Astrocyte (in vitro differentiated cells and primary cell): ENCODE data around the gene C6orf62. TPM values are rescaled to one million over a fixed set of nuclear protein-coding genes. Genes with fewer than 3 reads are reported as not detected.

Experiments used
- DNase-seq: peaks from one replicate; pipeline ENCODE4 v3.0.0-alpha.2; 2010; ENCODE audit warnings: low read depth
- FAIRE-seq: peaks from 2 replicates; lab custom pipeline; 2011; peaks lifted over from hg19 to GRCh38; lab: Jason Lieb, UNC
- H2AFZ ChIP-seq: 2 replicates; pipeline ENCODE4 v1.6.0; 2012; ENCODE audit warnings: low read depth, low read length, inconsistent platforms
- H3K27ac ChIP-seq: 2 replicates; pipeline ENCODE4 v1.5.1; 2011; ENCODE audit warnings: low read depth, low read length, inconsistent platforms
- H3K27me3 ChIP-seq: 2 replicates; pipeline ENCODE4 v1.6.0; 2011; ENCODE audit warnings: low read length, inconsistent platforms; ENCODE audit not compliant: insufficient read depth
- H3K36me3 ChIP-seq: 2 replicates; pipeline ENCODE4 v1.5.1; 2011; ENCODE audit warnings: low read length, inconsistent platforms; ENCODE audit not compliant: insufficient read depth
- H3K4me1 ChIP-seq: 2 replicates; pipeline ENCODE4 v1.5.1; 2011; ENCODE audit warnings: low read length, inconsistent platforms; ENCODE audit not compliant: insufficient read depth
- H3K4me2 ChIP-seq: 2 replicates; pipeline ENCODE4 v1.6.0; 2012; ENCODE audit warnings: low read length, inconsistent platforms
- H3K4me3 ChIP-seq: 2 replicates; pipeline ENCODE4 v1.5.1; 2011; ENCODE audit warnings: low read depth, mild to moderate bottlenecking, low read length, inconsistent platforms; ENCODE audit not compliant: insufficient read depth
- H3K79me2 ChIP-seq: 2 replicates; pipeline ENCODE4 v1.6.0; 2012; ENCODE audit warnings: mild to moderate bottlenecking, low read length, inconsistent platforms; ENCODE audit not compliant: insufficient read depth
- H3K9ac ChIP-seq: 2 replicates; pipeline ENCODE4 v1.6.0; 2012; ENCODE audit warnings: mild to moderate bottlenecking, low read length, inconsistent platforms
- H3K9me3 ChIP-seq: 2 replicates; pipeline ENCODE4 v1.5.1; 2012; ENCODE audit warnings: low read depth, mild to moderate bottlenecking, low read length, inconsistent platforms; ENCODE audit not compliant: insufficient read depth
- H4K20me1 ChIP-seq: 2 replicates; pipeline ENCODE4 v1.6.0; 2012; ENCODE audit warnings: low read length, inconsistent platforms; ENCODE audit not compliant: insufficient read depth
- H3K27ac Mint-ChIP-seq: one replicate; pipeline ENCODE4 v1.8.0; 2021; ENCODE audit warnings: mild to moderate bottlenecking, mixed read lengths; ENCODE audit not compliant: unreplicated experiment
- H3K27me3 Mint-ChIP-seq: one replicate; pipeline ENCODE4 v1.8.0; 2021; ENCODE audit warnings: low read depth, mixed read lengths; ENCODE audit not compliant: unreplicated experiment
- H3K36me3 Mint-ChIP-seq: one replicate; pipeline ENCODE4 v1.8.0; 2021; ENCODE audit warnings: low read depth, mixed read lengths; ENCODE audit not compliant: unreplicated experiment
- H3K4me1 Mint-ChIP-seq: one replicate; pipeline ENCODE4 v1.8.0; 2021; ENCODE audit warnings: low read depth, mixed read lengths; ENCODE audit not compliant: unreplicated experiment
- H3K4me3 Mint-ChIP-seq: one replicate; pipeline ENCODE4 v1.8.0; 2021; ENCODE audit warnings: mild to moderate bottlenecking, moderate library complexity, mixed read lengths; ENCODE audit not compliant: unreplicated experiment
- H3K9me3 Mint-ChIP-seq: one replicate; pipeline ENCODE4 v1.8.0; 2021; ENCODE audit warnings: mild to moderate bottlenecking, mixed read lengths; ENCODE audit not compliant: unreplicated experiment
- CTCF ChIP-seq: IDR thresholded peaks from 2 replicates; pipeline ENCODE4 v1.5.1; 2011; ENCODE audit warnings: low read depth, mild to moderate bottlenecking, inconsistent platforms, low read length, moderate library complexity; ENCODE audit not compliant: insufficient read depth
- EZH2 ChIP-seq: IDR thresholded peaks from 2 replicates; pipeline ENCODE4 v1.6.1; 2012; ENCODE audit warnings: mild to moderate bottlenecking, low read length, inconsistent platforms; ENCODE audit not compliant: insufficient read depth
- total RNA-seq: library from RNA; stranded (reverse); gene quantifications from 2 replicates; pipeline ENCODE4 v1.2.1, GENCODE V29; 2021

The C6orf62 gene
- total RNA-seq, 1 donor from 2014 or later = 162 TPM

DNA sequence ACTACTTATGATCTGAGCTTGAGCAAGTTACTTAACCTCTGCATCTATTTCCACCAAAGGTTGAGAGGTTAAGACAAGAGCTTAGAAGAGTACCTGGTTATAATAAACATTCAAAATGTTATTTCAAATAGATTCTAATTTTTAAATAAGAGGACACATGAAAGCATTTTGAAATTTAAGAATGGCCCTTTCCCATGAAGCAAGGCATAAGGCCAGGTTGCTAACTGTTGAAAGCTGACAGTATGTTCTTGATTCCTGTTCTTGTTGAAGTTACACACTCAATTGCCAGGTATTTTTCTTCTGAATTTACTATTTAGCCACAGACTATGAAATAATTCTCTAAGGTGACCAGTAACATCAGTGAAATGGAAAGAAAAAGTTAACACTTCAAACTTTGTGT is 14.5 kb downstream of the C6orf62 start:
- no peaks in the 10 kb centered on the region for H3K27me3 Mint-ChIP-seq
- H4K20me1 ChIP-seq = peaks cover 71% of the 10 kb centered on the region
- H3K4me3 ChIP-seq = no peak overlapping the region
- H3K4me3 Mint-ChIP-seq = no peak overlapping the region
- no peak overlapping the region for H3K4me2 ChIP-seq
- no peaks in the 10 kb centered on the region for H3K4me1 ChIP-seq
- H2AFZ ChIP-seq = no peak overlapping the region
- H3K27me3 ChIP-seq = no peaks in the 10 kb centered on the region
- H3K27ac Mint-ChIP-seq = no peak overlapping the region
- peaks cover 18% of the 10 kb centered on the region for H3K79me2 ChIP-seq
- no peak for DNase-seq
- peaks cover 3% of the 10 kb centered on the region for H3K36me3 Mint-ChIP-seq
- H3K36me3 ChIP-seq = peaks cover 60% of the 10 kb centered on the region
- no peak for TF ChIP-seq CTCF
- TF ChIP-seq EZH2 = no peak
- H3K9ac ChIP-seq = no peak overlapping the region
- H3K27ac ChIP-seq = no peak overlapping the region
- peaks cover 7% of the 10 kb centered on the region for H3K4me1 Mint-ChIP-seq
- H3K9me3 ChIP-seq = no peaks in the 10 kb centered on the region
- H3K9me3 Mint-ChIP-seq = no peaks in the 10 kb centered on the region
- no peak for FAIRE-seq

- peaks cover 43% of the 10 kb centered on the region for H3K36me3 ChIP-seq
These were observed 16.2 kb downstream of the C6orf62 start for GRCh38 chr6:24702720-24703282.

More at GRCh38 chr6:24702720-24703282, 16.2 kb downstream of the C6orf62 start:
- Histone ChIP-seq H3K9me3 (no peaks in the 10 kb centered on the region), H3K27me3 (no peaks in the 10 kb centered on the region), H3K4me3 (no peak overlapping the region), H3K79me2 (peaks cover 3% of the 10 kb centered on the region), H3K27ac (no peak overlapping the region), H2AFZ (no peak overlapping the region), H3K4me1 (no peaks in the 10 kb centered on the region), H3K9ac (no peak overlapping the region), H3K4me2 (no peak overlapping the region), H4K20me1 (peaks cover 56% of the 10 kb centered on the region)
- Mint-ChIP-seq H3K36me3 (peaks cover 3% of the 10 kb centered on the region), H3K27me3 (no peaks in the 10 kb centered on the region), H3K9me3 (no peaks in the 10 kb centered on the region), H3K4me1 (peaks cover 4% of the 10 kb centered on the region), H3K4me3 (no peak overlapping the region), H3K27ac (no peak overlapping the region)
- DNase-seq = no peak
- FAIRE-seq = no peak
- TF ChIP-seq EZH2 (no peak), CTCF (no peak)
